HG03064 (cell line): ENCODE measurements around the gene PPFIA4.

Experiments
- ATAC-seq: cut with Tn5 transposase; IDR thresholded peaks from one replicate; pipeline ENCODE4 v1.9.1; 2021; ENCODE audit warnings: low read depth; ENCODE audit not compliant: unreplicated experiment

PPFIA4 gene

DNA sequence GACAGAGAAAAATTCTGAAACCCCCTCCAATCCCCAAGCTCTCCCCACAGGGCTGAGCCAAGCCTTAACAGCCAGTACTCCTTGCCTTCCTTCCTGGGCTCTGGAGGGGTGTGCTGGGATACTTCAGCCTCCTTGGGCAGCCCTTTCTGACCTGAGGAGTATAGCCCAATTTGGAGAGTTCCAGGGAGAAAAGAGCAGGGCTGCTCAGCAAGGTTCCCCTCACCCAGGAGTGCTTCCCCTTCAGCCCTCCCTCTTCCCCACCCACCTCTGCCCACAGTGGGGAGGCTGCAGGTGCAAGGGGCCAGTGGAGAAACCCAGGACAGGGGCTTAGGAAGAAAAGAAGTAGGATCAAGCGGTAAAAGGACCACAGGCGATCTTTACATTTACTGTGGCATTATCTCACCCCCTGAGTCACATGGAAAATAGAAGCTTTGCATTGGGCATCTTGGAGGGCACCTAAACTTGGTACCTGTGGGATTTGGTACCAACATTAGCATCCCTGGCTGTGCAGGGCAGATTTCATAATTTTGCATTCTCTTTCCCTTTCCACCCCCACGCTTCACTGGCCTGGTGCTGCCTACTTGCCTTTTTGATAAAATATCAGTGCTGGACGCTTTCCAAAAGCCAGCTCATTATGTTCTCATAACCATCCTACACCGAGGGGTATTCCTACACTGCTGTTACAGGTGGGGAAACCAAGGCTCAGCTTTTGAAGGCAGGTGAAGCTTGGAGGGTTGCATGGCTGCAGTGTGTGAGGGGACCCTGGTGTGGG lies 98.4 kb downstream of the PPFIA4 start:
- ATAC-seq = no peak

DNA sequence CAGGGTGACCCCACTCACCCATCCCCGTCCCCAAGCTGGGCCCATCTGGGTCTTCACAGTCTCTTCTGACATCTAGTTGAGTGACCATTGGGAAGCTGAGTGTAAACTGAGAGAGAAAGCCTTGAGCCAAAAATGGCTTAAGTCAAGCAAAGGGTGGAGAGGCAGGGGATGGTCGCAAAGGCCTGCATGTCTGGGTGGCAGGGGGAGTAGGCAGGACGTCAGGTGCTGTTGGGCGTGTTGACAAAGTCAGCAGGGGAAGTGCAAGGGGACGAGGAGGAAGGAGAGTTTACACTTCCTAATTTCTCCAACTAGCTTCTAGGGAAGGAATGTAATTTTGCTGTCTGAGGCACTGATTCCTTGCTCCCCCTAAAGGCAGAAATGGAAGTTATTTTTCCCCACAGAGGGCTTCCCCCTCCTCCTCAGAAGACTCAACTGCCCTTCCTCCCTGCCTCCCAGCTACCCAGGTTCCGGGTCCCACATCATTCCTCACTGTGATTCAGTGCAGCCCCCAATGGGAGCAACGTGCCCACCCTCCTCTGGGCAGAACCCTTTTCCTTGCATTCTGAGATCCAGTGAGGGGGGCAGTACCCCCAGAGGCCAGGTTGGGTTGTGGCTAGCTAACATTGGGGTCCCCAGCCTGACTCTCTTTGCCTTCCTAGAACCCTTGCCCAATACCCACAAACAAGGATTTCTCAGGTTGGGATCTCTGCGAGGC lies 100.0 kb downstream of the PPFIA4 start:
- no peak for ATAC-seq

DNA sequence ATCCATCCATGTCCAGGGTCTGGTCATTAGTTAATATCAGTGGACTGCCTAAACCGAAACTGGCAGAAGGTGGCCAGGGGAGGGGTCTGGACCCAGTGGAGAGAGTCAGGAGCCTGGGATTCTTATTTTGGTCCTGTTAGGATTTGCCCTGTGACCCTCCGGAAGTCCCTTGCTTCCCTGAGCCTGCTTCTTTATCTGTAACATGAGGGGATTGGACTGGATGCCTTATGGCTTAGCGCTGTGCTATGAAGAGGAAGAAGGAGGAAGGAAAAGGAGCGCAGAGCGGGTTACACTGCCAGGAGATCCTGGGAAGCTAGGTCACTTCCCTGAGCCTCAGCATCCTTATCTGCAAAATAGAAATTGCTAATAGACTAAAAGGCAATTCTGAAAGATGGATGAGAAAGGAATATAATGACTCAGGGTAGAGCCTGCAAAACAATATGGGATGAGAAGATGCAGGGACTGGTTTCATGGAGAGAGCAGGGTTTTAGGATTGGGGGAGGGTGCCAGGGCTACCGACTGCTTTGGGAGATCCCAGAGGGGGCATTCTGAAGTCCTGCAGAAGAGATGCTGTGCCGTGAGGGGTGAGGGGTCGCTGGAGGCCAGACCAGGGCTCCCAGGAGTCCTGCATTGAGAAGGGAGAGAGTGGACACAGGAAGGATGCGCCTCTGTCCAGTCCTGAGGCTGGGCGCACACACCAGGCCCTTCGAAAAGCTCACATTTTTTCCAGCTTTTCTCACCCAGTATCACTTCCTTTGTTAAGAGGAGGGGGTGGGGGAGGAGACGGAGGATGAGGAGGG lies 100.8 kb downstream of the PPFIA4 start:
- ATAC-seq = no peak

DNA sequence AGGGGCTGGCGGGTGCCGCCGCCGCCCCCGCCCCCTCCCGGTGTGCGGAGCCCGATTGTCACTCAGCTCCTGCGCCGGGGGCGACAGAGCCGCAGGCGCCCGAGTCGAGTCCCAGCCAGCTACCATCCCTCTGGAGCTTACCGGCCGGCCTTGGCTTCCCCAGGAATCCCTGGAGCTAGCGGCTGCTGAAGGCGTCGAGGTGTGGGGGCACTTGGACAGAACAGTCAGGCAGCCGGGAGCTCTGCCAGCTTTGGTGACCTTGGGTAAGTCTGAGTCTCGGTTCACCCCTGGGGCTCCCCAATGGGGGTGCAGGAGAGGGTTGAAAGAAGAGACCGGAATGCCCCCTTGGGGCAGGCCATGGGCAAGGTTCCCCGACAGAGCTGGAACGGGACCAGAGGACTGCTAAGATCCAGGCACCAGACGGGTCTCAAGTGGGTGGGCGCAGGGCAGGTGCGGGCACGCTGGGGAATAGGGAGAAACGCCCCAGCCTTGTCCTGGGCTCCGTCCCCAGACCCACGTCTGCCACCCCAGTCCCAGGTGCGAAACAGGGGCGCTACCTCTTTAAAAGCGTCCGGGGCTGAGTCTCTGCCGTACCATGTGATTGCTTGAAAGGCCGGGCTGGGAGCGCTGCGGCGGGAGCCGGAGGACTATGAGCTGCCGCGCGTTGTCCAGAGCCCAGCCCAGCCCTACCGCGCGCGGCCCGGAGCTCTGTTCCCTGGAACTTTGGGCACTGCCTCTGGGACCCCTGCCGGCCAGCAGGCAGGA lies 101.6 kb downstream of the PPFIA4 start, which contains the start of gene ADORA1:
TSS of gene ADORA1 (plus strand) at position 61 of the 765 bp plus-strand sequence. CDS start 1,116 bp downstream, outside the sequence.
- ATAC-seq = no peak

- no peak for ATAC-seq
These were observed 102.1 kb downstream of the PPFIA4 start for GRCh38 chr1:203128431-203128715.
